HEK293 (cell line): ENCODE data around the gene MACROH2A2.

Experiments
- CTCF ChIA-PET: fragments of 350-600 bp; formaldehyde crosslinking; extraction: SDS; loops from one replicate; lab custom pipeline; 2021; ENCODE audit warnings: antibody characterized with exemption; lab: Yijun Ruan, JAX
- POLR2A ChIA-PET: fragments of 300-600 bp; formaldehyde crosslinking; extraction: SDS; loops from one replicate; lab custom pipeline; 2020; ENCODE audit warnings: antibody characterized with exemption, inconsistent platforms; lab: Yijun Ruan, JAX
- H3K27ac ChIP-seq: fragments of 200-500 bp; sonication (Bioruptor generic); 2 replicates; pipeline ENCODE4 v1.5.1; 2014; ENCODE audit warnings: low read depth, low read length, control low read depth, inconsistent platforms; ENCODE audit errors: extremely low read depth
- H3K36me3 ChIP-seq, 2 experiments: fragments of 200-500 bp in 1 of 2; sonication (Bioruptor generic) in 1 of 2; 1 replicate in 1 of 2; 2 replicates in 1 of 2; pipeline ENCODE4 v1.5.1; 2014 to 2017; ENCODE audit warnings: inconsistent platforms in 2 of 2, low read length in 2 of 2; ENCODE audit not compliant: control insufficient read depth in 2 of 2, insufficient read depth in 1 of 2
- H3K4me1 ChIP-seq: fragments of 200-500 bp; sonication (Bioruptor generic); 2 replicates; pipeline ENCODE4 v1.5.1; 2014; ENCODE audit warnings: mild to moderate bottlenecking, low read length, inconsistent platforms; ENCODE audit not compliant: control insufficient read depth, insufficient read depth
- H3K4me3 ChIP-seq: 2 replicates; pipeline ENCODE4 v1.5.1; 2011; ENCODE audit warnings: low read depth, mild to moderate bottlenecking, control low read depth, low read length, moderate library complexity
- H3K9me3 ChIP-seq: fragments of 200-500 bp; sonication (Bioruptor generic); 2 replicates; pipeline ENCODE4 v1.5.1; 2014; ENCODE audit warnings: low read depth, low read length, inconsistent platforms; ENCODE audit not compliant: control insufficient read depth, insufficient read depth
- MZF1 ChIP-seq: fragments of 450-650 bp; formaldehyde crosslinking; IDR thresholded peaks from 2 replicates; pipeline ENCODE4 v1.5.1; 2017; ENCODE audit warnings: missing biosample characterization, missing genetic modification characterization, borderline replicate concordance
- OVOL3 ChIP-seq: fragments of 450-650 bp; formaldehyde crosslinking; IDR thresholded peaks from 2 replicates; pipeline ENCODE4 v1.5.1; 2016; ENCODE audit warnings: missing biosample characterization, missing genetic modification characterization
- PATZ1 ChIP-seq: fragments of 450-650 bp; formaldehyde crosslinking; IDR thresholded peaks from 2 replicates; pipeline ENCODE4 v1.5.1; 2016; ENCODE audit warnings: missing biosample characterization, missing genetic modification characterization
- ZBTB21 ChIP-seq: fragments of 450-650 bp; formaldehyde crosslinking; IDR thresholded peaks from 2 replicates; pipeline ENCODE4 v1.5.1; 2017; ENCODE audit warnings: missing biosample characterization, missing genetic modification characterization
- ZFP41 ChIP-seq: fragments of 450-650 bp; formaldehyde crosslinking; IDR thresholded peaks from 2 replicates; pipeline ENCODE4 v1.5.1; 2016; ENCODE audit warnings: missing biosample characterization, missing genetic modification characterization, borderline replicate concordance
- ZFP69B ChIP-seq: fragments of 450-650 bp; formaldehyde crosslinking; IDR thresholded peaks from 2 replicates; pipeline ENCODE4 v1.5.1; 2016; ENCODE audit warnings: missing biosample characterization, missing genetic modification characterization
- ZNF112 ChIP-seq: fragments of 450-650 bp; formaldehyde crosslinking; IDR thresholded peaks from 2 replicates; pipeline ENCODE4 v1.5.0; 2017; ENCODE audit warnings: missing biosample characterization, missing genetic modification characterization
- ZNF138 ChIP-seq: fragments of 450-650 bp; formaldehyde crosslinking; IDR thresholded peaks from 2 replicates; pipeline ENCODE4 v1.5.1; 2016; ENCODE audit warnings: missing biosample characterization, missing genetic modification characterization, borderline replicate concordance
- ZNF140 ChIP-seq: fragments of 450-650 bp; formaldehyde crosslinking; IDR thresholded peaks from 2 replicates; pipeline ENCODE4 v1.5.1; 2016; ENCODE audit warnings: missing biosample characterization, missing genetic modification characterization
- ZNF146 ChIP-seq: fragments of 450-650 bp; formaldehyde crosslinking; IDR thresholded peaks from 2 replicates; pipeline ENCODE4 v1.5.1; 2016; ENCODE audit warnings: missing biosample characterization, missing genetic modification characterization
- ZNF184 ChIP-seq: fragments of 450-650 bp; IDR thresholded peaks from 2 replicates; pipeline ENCODE4 v1.5.1; 2018; ENCODE audit warnings: missing biosample characterization, mild to moderate bottlenecking, missing genetic modification characterization
- ZNF362 ChIP-seq: fragments of 450-650 bp; formaldehyde crosslinking; IDR thresholded peaks from 2 replicates; pipeline ENCODE4 v1.5.1; 2016; ENCODE audit warnings: missing biosample characterization, missing genetic modification characterization
- ZNF416 ChIP-seq: fragments of 450-650 bp; formaldehyde crosslinking; IDR thresholded peaks from 2 replicates; pipeline ENCODE4 v1.5.1; 2016; ENCODE audit warnings: missing biosample characterization, missing genetic modification characterization
- ZNF48 ChIP-seq: fragments of 450-650 bp; formaldehyde crosslinking; IDR thresholded peaks from 2 replicates; pipeline ENCODE4 v1.5.1; 2016; ENCODE audit warnings: missing biosample characterization, missing genetic modification characterization
- ZNF510 ChIP-seq: fragments of 450-650 bp; formaldehyde crosslinking; IDR thresholded peaks from 2 replicates; pipeline ENCODE4 v1.5.1; 2018; ENCODE audit warnings: mild to moderate bottlenecking, missing genetic modification characterization, missing biosample characterization; ENCODE audit not compliant: insufficient replicate concordance
- ZNF747 ChIP-seq: fragments of 450-650 bp; formaldehyde crosslinking; IDR thresholded peaks from 2 replicates; pipeline ENCODE4 v1.5.1; 2016; ENCODE audit warnings: missing biosample characterization, missing genetic modification characterization
- ZNF76 ChIP-seq: fragments of 450-650 bp; formaldehyde crosslinking; IDR thresholded peaks from 2 replicates; pipeline ENCODE4; 2016; ENCODE audit warnings: low read depth, missing biosample characterization, missing genetic modification characterization, borderline replicate concordance
- TF ChIP-seq, protein P1 (sequence below): fragments of 450-650 bp; formaldehyde crosslinking; IDR thresholded peaks from 2 replicates; pipeline ENCODE4 v1.5.1; 2016; ENCODE audit warnings: missing biosample characterization, missing genetic modification characterization, borderline replicate concordance
- TF ChIP-seq, protein P2 (sequence below): sonication (generic); formaldehyde crosslinking; IDR thresholded peaks from 2 replicates; pipeline ENCODE4 v1.8.1; 2022; ENCODE audit warnings: mild to moderate bottlenecking, moderate library complexity, missing genetic modification reagents
- TF ChIP-seq, protein P3 (sequence below): fragments of 450-650 bp; formaldehyde crosslinking; IDR thresholded peaks from 2 replicates; pipeline ENCODE4 v1.5.1; 2017; ENCODE audit warnings: missing biosample characterization, missing genetic modification characterization

The MACROH2A2 gene

GRCh38 chr10:70124918-70125317 lies 72.3 kb downstream of the MACROH2A2 start:
- ChIA-PET POLR2A (no interaction called here), CTCF (interaction anchor here (1.0 to 1.5 kb wide), 2 partner anchors 223 to 239 kb away, joined by 4 read pairs; no protein-coding TSS in a partner anchor)
- no peaks in the 10 kb centered on the region for H3K9me3 ChIP-seq
- peaks cover 0 to 2% of the 10 kb centered on the region in 2 experiments; a peak in 1 of 3 replicates for H3K36me3 ChIP-seq
- no peaks in the 10 kb centered on the region for H3K4me1 ChIP-seq
- H3K27ac ChIP-seq, result no peak overlapping the region
- H3K4me3 ChIP-seq, result no peak overlapping the region
- no peak for TF ChIP-seq OVOL3 (tag by site-specific recombination)
- TF ChIP-seq PATZ1 (tag by site-specific recombination), result no peak
- no peak for TF ChIP-seq ZNF184 (tag by site-specific recombination)
- TF ChIP-seq ZNF747 (tag by site-specific recombination), result no peak
- no peak for TF ChIP-seq ZNF48 (tag by site-specific recombination)
- no peak for TF ChIP-seq MZF1
- no peak for TF ChIP-seq ZBTB21 (tag by site-specific recombination)
- no peak for TF ChIP-seq ZNF510 (tag by site-specific recombination)
- TF ChIP-seq ZNF112 (tag by site-specific recombination), result no peak
- no peak for TF ChIP-seq ZFP69B
- TF ChIP-seq ZFP41, result no peak
- TF ChIP-seq, protein P1, sequence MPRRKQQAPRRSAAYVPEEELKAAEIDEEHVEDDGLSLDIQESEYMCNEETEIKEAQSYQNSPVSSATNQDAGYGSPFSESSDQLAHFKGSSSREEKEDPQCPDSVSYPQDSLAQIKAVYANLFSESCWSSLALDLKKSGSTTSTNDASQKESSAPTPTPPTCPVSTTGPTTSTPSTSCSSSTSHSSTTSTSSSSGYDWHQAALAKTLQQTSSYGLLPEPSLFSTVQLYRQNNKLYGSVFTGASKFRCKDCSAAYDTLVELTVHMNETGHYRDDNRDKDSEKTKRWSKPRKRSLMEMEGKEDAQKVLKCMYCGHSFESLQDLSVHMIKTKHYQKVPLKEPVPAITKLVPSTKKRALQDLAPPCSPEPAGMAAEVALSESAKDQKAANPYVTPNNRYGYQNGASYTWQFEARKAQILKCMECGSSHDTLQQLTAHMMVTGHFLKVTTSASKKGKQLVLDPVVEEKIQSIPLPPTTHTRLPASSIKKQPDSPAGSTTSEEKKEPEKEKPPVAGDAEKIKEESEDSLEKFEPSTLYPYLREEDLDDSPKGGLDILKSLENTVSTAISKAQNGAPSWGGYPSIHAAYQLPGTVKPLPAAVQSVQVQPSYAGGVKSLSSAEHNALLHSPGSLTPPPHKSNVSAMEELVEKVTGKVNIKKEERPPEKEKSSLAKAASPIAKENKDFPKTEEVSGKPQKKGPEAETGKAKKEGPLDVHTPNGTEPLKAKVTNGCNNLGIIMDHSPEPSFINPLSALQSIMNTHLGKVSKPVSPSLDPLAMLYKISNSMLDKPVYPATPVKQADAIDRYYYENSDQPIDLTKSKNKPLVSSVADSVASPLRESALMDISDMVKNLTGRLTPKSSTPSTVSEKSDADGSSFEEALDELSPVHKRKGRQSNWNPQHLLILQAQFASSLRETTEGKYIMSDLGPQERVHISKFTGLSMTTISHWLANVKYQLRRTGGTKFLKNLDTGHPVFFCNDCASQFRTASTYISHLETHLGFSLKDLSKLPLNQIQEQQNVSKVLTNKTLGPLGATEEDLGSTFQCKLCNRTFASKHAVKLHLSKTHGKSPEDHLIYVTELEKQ (tag by site-specific recombination), result no peak
- TF ChIP-seq, protein P2, sequence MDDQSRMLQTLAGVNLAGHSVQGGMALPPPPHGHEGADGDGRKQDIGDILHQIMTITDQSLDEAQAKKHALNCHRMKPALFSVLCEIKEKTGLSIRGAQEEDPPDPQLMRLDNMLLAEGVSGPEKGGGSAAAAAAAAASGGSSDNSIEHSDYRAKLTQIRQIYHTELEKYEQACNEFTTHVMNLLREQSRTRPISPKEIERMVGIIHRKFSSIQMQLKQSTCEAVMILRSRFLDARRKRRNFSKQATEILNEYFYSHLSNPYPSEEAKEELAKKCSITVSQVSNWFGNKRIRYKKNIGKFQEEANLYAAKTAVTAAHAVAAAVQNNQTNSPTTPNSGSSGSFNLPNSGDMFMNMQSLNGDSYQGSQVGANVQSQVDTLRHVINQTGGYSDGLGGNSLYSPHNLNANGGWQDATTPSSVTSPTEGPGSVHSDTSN (CRISPR knock-in tag), result no peak
- TF ChIP-seq ZNF138 (tag by site-specific recombination), result no peak
- TF ChIP-seq, protein P3, sequence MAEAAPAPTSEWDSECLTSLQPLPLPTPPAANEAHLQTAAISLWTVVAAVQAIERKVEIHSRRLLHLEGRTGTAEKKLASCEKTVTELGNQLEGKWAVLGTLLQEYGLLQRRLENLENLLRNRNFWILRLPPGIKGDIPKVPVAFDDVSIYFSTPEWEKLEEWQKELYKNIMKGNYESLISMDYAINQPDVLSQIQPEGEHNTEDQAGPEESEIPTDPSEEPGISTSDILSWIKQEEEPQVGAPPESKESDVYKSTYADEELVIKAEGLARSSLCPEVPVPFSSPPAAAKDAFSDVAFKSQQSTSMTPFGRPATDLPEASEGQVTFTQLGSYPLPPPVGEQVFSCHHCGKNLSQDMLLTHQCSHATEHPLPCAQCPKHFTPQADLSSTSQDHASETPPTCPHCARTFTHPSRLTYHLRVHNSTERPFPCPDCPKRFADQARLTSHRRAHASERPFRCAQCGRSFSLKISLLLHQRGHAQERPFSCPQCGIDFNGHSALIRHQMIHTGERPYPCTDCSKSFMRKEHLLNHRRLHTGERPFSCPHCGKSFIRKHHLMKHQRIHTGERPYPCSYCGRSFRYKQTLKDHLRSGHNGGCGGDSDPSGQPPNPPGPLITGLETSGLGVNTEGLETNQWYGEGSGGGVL, result no peak
- TF ChIP-seq ZNF416 (tag by site-specific recombination), result no peak
- TF ChIP-seq ZNF140 (tag by site-specific recombination), result no peak
- TF ChIP-seq ZNF146 (tag by site-specific recombination), result no peak
- no peak for TF ChIP-seq ZNF362 (tag by site-specific recombination)
- no peak for TF ChIP-seq ZNF76
